Measurements from ENCODE around the gene CDH13.
A peak's percentile ranks its signal among the peaks of the same experiment; 100 is the strongest.

CDH13 gene

DNA sequence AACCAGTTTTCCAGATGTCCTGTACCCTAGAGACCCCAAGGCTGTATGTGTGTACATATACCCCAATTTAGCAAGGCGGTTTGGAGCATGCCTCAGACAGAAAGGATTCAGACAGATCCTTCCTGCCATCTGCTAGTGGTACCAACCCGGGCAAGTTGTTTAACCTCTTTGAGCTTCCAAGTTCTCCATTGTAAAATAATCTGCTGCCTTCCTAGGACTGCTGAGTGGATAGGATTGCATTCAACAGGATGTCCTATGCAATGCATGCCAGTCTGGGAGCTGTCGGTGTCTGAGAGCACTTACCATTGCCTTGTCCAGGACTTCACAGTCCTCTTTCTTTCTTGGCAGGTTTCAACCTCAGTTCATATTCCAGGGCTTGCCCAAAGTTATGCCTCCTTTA lies 1.9 kb downstream of the CDH13 start:
- no peak for DNase-seq

GRCh38 chr16:82629441-82630027 lies 2.8 kb downstream of the CDH13 start:
- peak; percentile 74 for DNase-seq

- peak; percentile 3 for DNase-seq
Measured at GRCh38 chr16:82630219-82630618, 3.5 kb downstream of the CDH13 start.

DNA sequence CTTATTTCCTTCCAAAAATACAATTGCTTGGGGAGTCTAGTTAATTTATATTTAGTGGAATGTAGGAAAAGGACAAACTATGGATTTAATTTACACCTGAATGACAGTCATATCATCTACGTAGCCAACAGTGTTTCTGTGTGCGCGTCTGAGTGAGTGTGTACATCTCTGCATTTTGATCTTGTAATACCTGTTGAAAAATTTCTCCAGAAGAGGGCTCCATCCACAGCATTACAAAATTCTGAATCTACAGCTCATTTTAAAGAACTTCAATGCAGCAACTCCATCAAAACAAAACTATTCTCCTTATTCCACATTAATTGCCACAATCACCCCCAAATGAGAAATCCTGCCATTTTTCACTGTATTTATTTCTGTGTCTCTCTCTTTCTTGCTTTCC lies 3.9 kb downstream of the CDH13 start:
- no peak for DNase-seq

DNA sequence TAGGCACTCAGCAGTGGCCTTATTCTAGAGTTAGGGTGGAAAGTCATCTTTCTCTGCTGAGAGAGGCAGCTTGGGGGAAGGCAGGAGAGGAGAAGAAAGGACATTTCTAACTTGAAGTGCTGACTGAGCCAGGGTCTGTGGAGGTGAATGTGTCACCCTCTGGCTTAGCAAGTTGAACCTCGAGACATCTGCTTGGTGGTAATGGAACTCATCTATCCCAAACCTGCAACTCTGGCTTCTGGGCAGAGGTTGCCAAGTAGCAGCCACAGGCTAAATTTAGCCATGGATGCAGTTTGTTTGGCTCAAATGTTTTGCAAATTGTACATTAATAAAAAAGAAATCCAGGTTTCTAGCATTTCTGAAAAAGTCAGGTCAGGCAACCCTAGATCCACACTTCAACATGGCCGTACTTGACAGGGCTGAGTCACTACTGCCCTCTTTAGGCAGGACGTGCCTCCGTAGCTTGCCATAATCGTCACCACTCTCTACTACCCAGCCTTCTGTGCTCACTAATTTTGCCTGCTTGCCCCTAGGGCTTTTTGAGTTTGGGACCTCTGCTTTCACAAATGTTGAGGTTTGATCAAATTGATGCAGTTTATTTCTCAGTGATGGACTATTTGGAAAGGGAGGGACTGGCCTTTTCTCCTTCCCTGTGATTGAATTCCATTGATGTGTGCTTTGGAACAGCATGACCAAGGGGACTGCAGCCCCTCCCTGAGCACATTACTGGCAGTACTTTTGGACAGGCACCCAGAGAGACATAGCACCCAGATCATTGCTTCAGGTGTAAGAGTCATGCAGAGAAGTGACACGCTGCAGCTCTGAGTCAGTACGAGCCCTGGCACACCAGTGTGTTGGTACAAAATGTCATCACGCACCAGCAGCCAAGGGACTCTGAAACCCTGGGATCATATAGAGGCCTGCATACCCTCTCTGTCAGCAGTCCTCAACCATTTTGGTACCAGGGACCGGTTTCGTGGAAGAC lies 5.2 kb downstream of the CDH13 start:
- no peak for DNase-seq

GRCh38 chr16:82633964-82634600 lies 7.3 kb downstream of the CDH13 start:
- DNase-seq, result no peak

GRCh38 chr16:82634955-82635610 lies 8.3 kb downstream of the CDH13 start:
- DNase-seq, result no peak

GRCh38 chr16:82636485-82636884 lies 9.7 kb downstream of the CDH13 start:
- no peak for DNase-seq

- no peak for DNase-seq
Measured at GRCh38 chr16:82636958-82637357, 10.2 kb downstream of the CDH13 start.

DNA sequence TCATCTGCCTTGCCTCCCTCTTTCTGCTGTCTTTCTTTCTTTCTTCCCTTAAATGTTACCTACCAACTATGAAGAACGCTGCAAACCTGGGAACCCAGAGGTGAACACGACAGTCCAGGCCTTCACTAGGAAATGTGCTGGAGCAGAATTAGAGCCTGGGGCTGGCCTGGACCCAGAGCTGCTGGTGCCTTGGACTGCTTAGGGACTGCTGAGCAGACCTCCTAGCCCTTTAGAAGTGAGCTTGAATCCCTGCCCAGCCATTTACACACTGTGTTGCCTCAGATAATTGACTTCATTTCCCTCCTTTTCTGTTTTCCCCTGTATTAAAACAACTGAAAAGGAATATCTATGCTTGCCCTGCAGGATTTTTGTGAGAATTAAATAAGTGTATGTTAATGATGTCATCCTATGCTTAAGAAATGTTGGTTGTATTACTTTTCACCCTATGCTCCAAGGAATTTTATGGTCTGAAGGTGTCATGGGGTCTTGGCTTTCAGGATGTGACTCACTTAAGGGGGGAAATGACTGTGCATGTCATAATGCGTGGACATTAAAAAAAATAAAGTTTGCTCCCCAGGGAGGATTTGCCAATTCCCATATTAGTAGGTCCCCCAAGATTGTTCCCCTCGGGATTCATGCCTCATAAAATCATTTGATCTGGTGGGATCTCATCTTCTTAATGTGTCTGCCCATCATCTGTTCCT lies 11.5 kb downstream of the CDH13 start:
- DNase-seq, result peak; percentile 46

GRCh38 chr16:82639263-82639662 lies 12.5 kb downstream of the CDH13 start:
- DNase-seq, result no peak

DNA sequence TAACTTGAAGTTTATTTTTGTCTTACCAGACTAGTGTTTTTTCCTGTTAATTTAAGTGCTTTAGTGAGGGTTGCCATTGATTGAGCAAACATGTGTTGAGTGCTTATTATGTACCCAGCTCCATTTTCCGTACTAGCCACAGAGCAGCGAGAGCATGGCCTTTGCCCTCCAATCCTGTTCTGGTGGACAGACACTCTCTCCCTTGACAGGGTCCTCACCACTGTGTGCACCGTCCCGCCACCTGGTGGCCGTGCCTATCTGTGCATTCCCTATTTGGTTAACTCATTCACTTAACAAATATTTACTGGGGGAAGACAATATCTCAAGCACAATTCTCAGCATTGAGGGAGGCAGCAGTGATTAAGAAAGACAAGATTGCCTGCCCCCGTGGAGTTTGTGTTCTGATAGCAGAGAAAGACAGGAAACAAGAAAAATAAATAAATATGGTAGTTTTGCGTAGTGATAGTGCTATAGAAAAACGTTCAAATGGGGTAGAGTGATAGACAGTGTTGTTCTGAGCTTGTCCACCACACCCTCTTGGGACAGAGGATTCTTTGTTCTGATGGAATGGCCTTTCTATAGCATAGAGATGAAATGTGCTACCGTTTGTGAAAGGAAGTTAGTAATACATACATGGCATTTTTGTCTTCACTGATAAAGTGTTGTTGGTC lies 13.0 kb downstream of the CDH13 start:
- DNase-seq, result peak; percentile 21

DNA sequence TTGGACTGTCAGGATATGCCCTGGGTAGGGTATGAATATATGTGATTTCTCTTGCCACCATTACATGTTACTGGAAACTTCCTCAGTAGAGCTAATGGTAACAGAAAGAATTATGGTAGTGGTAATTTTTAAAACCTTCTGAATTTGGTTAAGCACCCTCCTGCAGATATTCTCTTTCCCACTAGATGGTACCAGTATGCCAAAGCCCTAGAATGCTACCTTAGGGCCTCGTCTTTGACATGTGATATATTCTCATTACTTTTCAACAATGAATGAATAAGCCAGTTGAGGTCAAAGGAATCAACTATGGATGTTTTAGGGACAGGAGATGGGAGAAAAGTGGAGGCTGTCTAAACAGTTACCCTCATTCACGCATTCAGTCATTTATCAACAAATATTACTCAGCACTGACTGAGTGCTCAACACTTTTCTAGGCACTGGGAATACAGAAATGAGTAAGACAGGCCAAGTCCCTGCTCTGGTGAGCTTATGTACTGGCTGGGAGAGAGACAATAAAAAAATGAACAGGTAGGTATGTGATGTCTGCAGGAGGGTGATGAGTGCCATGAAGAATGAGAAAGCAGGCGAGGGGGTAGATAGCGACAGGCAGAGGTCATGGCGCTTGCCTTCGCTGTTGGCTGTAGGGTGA lies 14.7 kb downstream of the CDH13 start:
- peak; percentile 28 for DNase-seq

- DNase-seq, result no peak
Measured at GRCh38 chr16:82643136-82643535, 16.4 kb downstream of the CDH13 start.

DNA sequence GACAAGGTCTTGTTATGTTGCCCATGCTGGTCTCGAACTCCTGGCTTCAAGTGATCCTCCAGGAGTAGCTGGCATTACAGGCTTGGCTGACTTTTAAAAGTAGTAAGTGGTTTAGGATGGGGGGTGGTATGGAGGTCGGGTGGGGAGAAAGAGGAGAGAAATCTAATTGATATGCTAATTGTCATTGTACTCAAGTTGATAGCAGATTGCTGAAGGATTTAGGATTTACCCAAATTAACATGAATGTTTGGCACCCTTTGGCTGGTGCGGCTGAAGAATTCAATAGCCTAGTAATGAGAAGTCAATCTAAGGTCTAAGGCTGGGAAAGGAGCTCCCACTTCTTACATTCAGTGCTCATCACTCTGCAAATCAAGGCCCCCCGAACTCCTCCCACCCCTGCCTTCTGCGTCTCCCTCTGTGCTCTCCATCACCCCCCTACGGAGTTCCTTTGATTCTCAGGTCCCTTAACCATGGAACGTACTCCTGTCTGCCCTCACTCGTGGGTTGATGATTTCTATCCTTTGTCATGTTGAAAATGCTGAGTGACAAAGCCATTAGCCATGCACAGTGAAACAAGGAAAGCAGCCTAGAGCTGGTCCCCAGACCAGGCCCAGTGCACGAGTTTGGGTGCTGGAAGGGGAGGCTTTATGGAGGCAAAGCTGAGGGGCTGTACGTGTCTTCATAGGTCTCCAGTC lies 17.3 kb downstream of the CDH13 start:
- no peak for DNase-seq

DNA sequence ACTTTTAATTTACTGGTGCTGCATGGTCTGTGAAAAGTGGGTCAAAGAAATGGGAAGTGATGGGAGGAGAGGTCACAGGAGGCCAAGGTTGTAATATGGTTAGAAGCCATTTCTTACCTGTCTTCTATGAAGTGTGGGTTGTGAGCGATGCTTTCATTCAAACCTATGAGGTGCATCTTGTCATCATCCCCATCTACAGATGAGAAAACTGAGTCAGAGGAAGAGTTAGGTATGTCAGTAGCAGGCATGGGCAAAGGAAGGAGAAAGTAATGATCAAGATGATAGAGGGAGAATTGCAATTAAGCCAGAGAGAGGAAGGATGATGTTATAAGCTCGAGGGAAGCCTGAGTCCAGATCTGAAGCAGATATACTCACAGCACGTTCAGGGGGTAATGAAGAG lies 19.7 kb downstream of the CDH13 start:
- DNase-seq, result no peak

GRCh38 chr16:82649766-82650165 lies 23.0 kb downstream of the CDH13 start:
- DNase-seq, result no peak

GRCh38 chr16:82650804-82651203 lies 24.0 kb downstream of the CDH13 start:
- no peak for DNase-seq

DNA sequence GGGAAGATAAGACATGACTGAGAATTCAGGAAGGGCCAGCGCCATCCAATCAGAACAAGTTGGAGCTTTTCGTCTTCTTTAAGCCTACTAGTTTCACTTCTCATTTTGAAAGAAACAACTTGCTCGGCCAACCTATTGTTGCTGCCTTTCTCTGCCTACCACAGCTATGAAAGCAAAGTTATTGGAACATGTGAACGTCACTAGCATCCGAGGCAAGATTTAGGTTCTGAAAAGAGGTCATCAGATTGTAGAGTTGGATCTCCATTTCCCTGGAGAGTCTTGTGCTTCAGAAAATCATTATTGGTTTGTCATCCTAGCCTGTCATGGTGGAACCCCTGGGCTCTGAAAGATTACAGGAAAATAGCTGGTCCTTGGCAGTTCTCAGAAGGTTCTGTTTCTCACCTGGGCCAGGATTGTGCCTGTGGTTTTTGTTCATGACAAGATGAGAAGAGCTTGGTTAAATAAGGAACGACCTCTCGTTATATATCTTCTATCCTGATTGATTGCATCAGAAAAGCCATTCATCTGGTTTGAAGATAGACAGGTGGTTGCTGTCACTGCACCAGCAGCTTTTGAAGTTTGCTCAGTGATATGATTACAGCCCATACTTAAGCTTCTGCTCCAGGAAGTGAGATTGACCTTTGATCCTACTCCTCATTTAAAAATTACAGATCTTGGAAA lies 25.3 kb downstream of the CDH13 start:
- no peak for DNase-seq

DNA sequence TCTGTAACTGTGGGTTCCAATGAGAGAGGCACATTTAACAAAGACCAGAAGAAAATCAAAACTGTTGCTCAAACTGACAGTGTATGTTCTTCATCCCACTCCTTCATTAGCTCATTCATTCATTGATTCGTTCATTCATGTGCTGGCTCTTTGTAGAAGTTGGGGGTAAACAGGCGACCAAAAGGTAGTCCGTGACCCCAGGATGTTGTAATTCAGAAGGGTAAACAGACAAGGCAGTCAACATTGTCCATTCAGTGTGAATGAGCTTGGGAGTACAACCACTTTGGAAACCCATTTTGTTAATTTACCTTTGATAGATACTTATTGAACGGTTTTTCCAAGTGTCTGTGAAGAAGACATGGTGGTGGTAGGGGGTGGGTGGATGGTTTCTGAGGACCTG lies 26.1 kb downstream of the CDH13 start:
- no peak for DNase-seq

Measured in kidney glomerular epithelial cell (primary cell).